Keratinocyte (primary cell): ENCODE measurements around the gene KCNN3.

Experiments
- CTCF ChIP-seq, 3 experiments: IDR thresholded peaks in 1 of 3; conservative IDR thresholded peaks in 1 of 3; optimal IDR thresholded peaks in 1 of 3; 2 replicates in 2 of 3; 3 replicates in 1 of 3; pipeline versions ENCODE3 to v1.5.1; 2011; ENCODE audit warnings: low read length in 3 of 3, mild to moderate bottlenecking in 3 of 3, moderate library complexity in 2 of 3, control low read depth in 1 of 3, inconsistent platforms in 1 of 3; ENCODE audit not compliant: insufficient read depth in 2 of 3; ENCODE audit errors: extremely low read depth in 1 of 3
- EZH2 ChIP-seq: IDR thresholded peaks from one replicate; pipeline ENCODE4 v1.6.1; 2012; ENCODE audit warnings: inconsistent platforms, mild to moderate bottlenecking, low read length, moderate library complexity

- TF ChIP-seq CTCF (optimal IDR thresholded peaks at IDR 0.05 in 1 of 3, IDR thresholded peaks at IDR 0.05 in 1 of 3, conservative IDR thresholded peaks at IDR 0.05 in 1 of 3; ENCODE audit: extremely low read depth in 1 of 3, insufficient read depth in 2 of 3, low read length in 3 of 3) (no peak), EZH2 (no peak)
These were observed 126.5 kb downstream of the KCNN3 start for GRCh38 chr1:154743526-154744036.
